HepG2 (cell line): ENCODE measurements around the gene MRPL39. TPM values are rescaled to one million over a fixed set of nuclear protein-coding genes. Genes with fewer than 3 reads are reported as not detected.

Experiments
- CREBL2 ChIP-seq: sonication (generic); formaldehyde crosslinking; IDR thresholded peaks from 2 replicates; pipeline ENCODE4 v1.8.1; 2023; ENCODE audit warnings: missing genetic modification reagents, mild to moderate bottlenecking, borderline replicate concordance
- ESRRA ChIP-seq: sonication (generic); formaldehyde crosslinking; IDR thresholded peaks from 2 replicates; pipeline ENCODE4 v1.5.1; 2020; ENCODE audit warnings: mild to moderate bottlenecking, low read depth, missing genetic modification reagents
- GMEB2 ChIP-seq: IDR thresholded peaks from 2 replicates; pipeline ENCODE4 v1.6.1; 2016; ENCODE audit warnings: missing biosample characterization, missing genetic modification reagents, low read depth
- MAF1 ChIP-seq: sonication (generic); formaldehyde crosslinking; IDR thresholded peaks from 2 replicates; pipeline ENCODE4 v1.5.0; 2020; ENCODE audit warnings: missing genetic modification reagents, borderline replicate concordance
- NFIB ChIP-seq: sonication (generic); formaldehyde crosslinking; IDR thresholded peaks from 2 replicates; pipeline ENCODE4 v1.9.0; 2021; ENCODE audit warnings: missing genetic modification reagents, mild to moderate bottlenecking, borderline replicate concordance
- POLR2AphosphoS2 ChIP-seq: IDR thresholded peaks from 2 replicates; pipeline ENCODE4 v1.6.1; 2011; ENCODE audit warnings: low read depth, low read length, improper control_type of control experiment
- SMAD9 ChIP-seq: sonication (generic); formaldehyde crosslinking; IDR thresholded peaks from 2 replicates; pipeline ENCODE4 v1.5.1; 2020; ENCODE audit warnings: mild to moderate bottlenecking, missing genetic modification reagents
- SRSF4 ChIP-seq: fragments of 200-400 bp; formaldehyde crosslinking; IDR thresholded peaks from one replicate; pipeline ENCODE4 v1.6.1; 2018; ENCODE audit warnings: mild to moderate bottlenecking, low read depth, low read length, moderate library complexity; ENCODE audit not compliant: poor library complexity, severe bottlenecking
- SRSF9 ChIP-seq: fragments of 200-400 bp; formaldehyde crosslinking; IDR thresholded peaks from 2 replicates; pipeline ENCODE4 v1.6.1; 2018; ENCODE audit warnings: borderline replicate concordance, mild to moderate bottlenecking, low read depth, low read length; ENCODE audit not compliant: insufficient read depth, poor library complexity, severe bottlenecking
- ZFP91 ChIP-seq: sonication (generic); formaldehyde crosslinking; IDR thresholded peaks from 2 replicates; pipeline ENCODE4 v1.9.0; 2022; ENCODE audit warnings: missing genetic modification reagents, mild to moderate bottlenecking, borderline replicate concordance
- ZNF20 ChIP-seq: sonication (generic); formaldehyde crosslinking; IDR thresholded peaks from 2 replicates; pipeline ENCODE4 v1.4.0; 2020; ENCODE audit warnings: mild to moderate bottlenecking, moderate library complexity, missing genetic modification reagents
- ZNF543 ChIP-seq: sonication (generic); formaldehyde crosslinking; IDR thresholded peaks from 2 replicates; pipeline ENCODE4 v1.4.0; 2020; ENCODE audit warnings: mild to moderate bottlenecking, missing genetic modification reagents
- ZNF570 ChIP-seq: sonication (generic); formaldehyde crosslinking; IDR thresholded peaks from 2 replicates; pipeline ENCODE4 v1.4.0; 2020; ENCODE audit warnings: mild to moderate bottlenecking, missing genetic modification reagents, borderline replicate concordance
- polyA plus RNA-seq, 8 experiments: library from polyadenylated mRNA; depleted of rRNA in 3 of 8; stranded (reverse) in 7 of 8; unstranded in 1 of 8; fragments of >200 nt; fragmentation: Illumina TruSeq in 4 of 8; extraction: Trizol in 4 of 8; gene quantifications; 2 replicates each; pipeline versions ENCODE4 v1.2.1 to v1.2.3, GENCODE V29; 2011 to 2016; ENCODE audit warnings: low read depth in 4 of 8, missing spikeins in 1 of 8, mixed read lengths in 1 of 8; ENCODE audit not compliant: insufficient read depth in 1 of 8
- total RNA-seq, 5 experiments: library from RNA; depleted of rRNA; stranded (reverse); fragments of >200 nt; fragmentation: Illumina TruSeq; extraction: Trizol; gene quantifications; 2 replicates each; pipeline ENCODE4 v1.2.3, GENCODE V29; 2016; ENCODE audit warnings: low read depth in 1 of 5
- TF ChIP-seq, protein P1 (sequence below): sonication (generic); formaldehyde crosslinking; IDR thresholded peaks from 2 replicates; pipeline ENCODE4 v1.5.1; 2020; ENCODE audit warnings: mild to moderate bottlenecking, moderate library complexity, missing genetic modification reagents

Gene MRPL39
- total and polyA plus RNA-seq, 2 of the 13 experiments (the other 11 are each of a cell fraction or from before 2014, with no cell fraction given) = 29.1 to 91.2 TPM

- TF ChIP-seq, protein P1, sequence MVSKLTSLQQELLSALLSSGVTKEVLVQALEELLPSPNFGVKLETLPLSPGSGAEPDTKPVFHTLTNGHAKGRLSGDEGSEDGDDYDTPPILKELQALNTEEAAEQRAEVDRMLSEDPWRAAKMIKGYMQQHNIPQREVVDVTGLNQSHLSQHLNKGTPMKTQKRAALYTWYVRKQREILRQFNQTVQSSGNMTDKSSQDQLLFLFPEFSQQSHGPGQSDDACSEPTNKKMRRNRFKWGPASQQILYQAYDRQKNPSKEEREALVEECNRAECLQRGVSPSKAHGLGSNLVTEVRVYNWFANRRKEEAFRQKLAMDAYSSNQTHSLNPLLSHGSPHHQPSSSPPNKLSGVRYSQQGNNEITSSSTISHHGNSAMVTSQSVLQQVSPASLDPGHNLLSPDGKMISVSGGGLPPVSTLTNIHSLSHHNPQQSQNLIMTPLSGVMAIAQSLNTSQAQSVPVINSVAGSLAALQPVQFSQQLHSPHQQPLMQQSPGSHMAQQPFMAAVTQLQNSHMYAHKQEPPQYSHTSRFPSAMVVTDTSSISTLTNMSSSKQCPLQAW (CRISPR knock-in tag) = no peak
- TF ChIP-seq SMAD9 (CRISPR knock-in tag) = no peak
- no peak for TF ChIP-seq GMEB2 (CRISPR knock-in tag)
- TF ChIP-seq ZNF543 (CRISPR knock-in tag) = no peak
- TF ChIP-seq SRSF9 = no peak
- no peak for TF ChIP-seq SRSF4
- no peak for TF ChIP-seq POLR2AphosphoS2
- no peak for TF ChIP-seq NFIB (CRISPR knock-in tag)
- TF ChIP-seq ZNF570 = no peak
- TF ChIP-seq ZNF20 (CRISPR knock-in tag) = no peak
- TF ChIP-seq CREBL2 (CRISPR knock-in tag) = no peak
- no peak for TF ChIP-seq ZFP91 (CRISPR knock-in tag)
- TF ChIP-seq ESRRA (CRISPR knock-in tag) = no peak
- no peak for TF ChIP-seq MAF1
Observed at GRCh38 chr21:25569084-25569483, 38.2 kb downstream of the MRPL39 start (continued).
